PC-9 (cell line): ENCODE data around the gene PPP1R9B. TPM values are rescaled to one million over a fixed set of nuclear protein-coding genes. Genes with fewer than 3 reads are reported as not detected.

Experiments used
- BruUV-seq: library from RNA; stranded (reverse); fragments of 400-500 nt; replicated peaks from 2 replicates; lab custom pipeline; 2021; lab: Mats Ljungman, UMichigan
- CTCF ChIA-PET: fragments of 300-600 bp; sonication (Branson Sonifier 250); formaldehyde crosslinking; loops from one replicate; lab custom pipeline; 2022; ENCODE audit warnings: antibody characterized with exemption; lab: Charles Lee
- POLR2A ChIA-PET: fragments of 300-600 bp; sonication (Branson Sonifier 250); formaldehyde crosslinking; loops from one replicate; lab custom pipeline; 2022; ENCODE audit warnings: antibody characterized with exemption; ENCODE audit not compliant: unreplicated experiment; lab: Charles Lee
- DNase-seq, 2 experiments: peaks; one replicate each; pipeline versions ENCODE4 v3.0.0 to v3.0.0-alpha.2; 2015 to 2022; ENCODE audit warnings: mixed read lengths in 1 of 2
- H2AFZ ChIP-seq: fragments of 200-600 bp; sonication (generic); 2 replicates; pipeline ENCODE4 v1.8.1; 2017; ENCODE audit warnings: antibody characterized with exemption
- H3F3A ChIP-seq: fragments of 200-600 bp; sonication (generic); 2 replicates; pipeline ENCODE4 v1.8.1; 2017; ENCODE audit warnings: antibody characterized with exemption, mild to moderate bottlenecking, low read depth; ENCODE audit not compliant: insufficient read depth
- H3K27ac ChIP-seq: fragments of 200-600 bp; sonication (generic); 2 replicates; pipeline ENCODE4 v1.6.1; 2016; ENCODE audit warnings: mixed run types
- H3K27me3 ChIP-seq: fragments of 200-600 bp; sonication (generic); 2 replicates; pipeline ENCODE4 v1.6.1; 2016; ENCODE audit warnings: low read depth, mixed run types; ENCODE audit not compliant: insufficient read depth
- H3K36me3 ChIP-seq: fragments of 200-600 bp; sonication (generic); 2 replicates; pipeline ENCODE4 v1.6.1; 2016; ENCODE audit warnings: low read depth, mixed run types
- H3K4me1 ChIP-seq: fragments of 200-600 bp; sonication (generic); replicated peaks from 2 replicates; pipeline ENCODE4 v1.6.1; 2016; ENCODE audit warnings: mixed run types; ENCODE audit not compliant: insufficient read depth
- H3K4me2 ChIP-seq: fragments of 200-600 bp; sonication (generic); 2 replicates; pipeline ENCODE4 v1.6.1; 2017; ENCODE audit warnings: mixed run types
- H3K4me3 ChIP-seq: fragments of 200-600 bp; sonication (generic); 2 replicates; pipeline ENCODE4 v1.6.1; 2016; ENCODE audit warnings: mixed run types
- H3K79me2 ChIP-seq: fragments of 200-600 bp; sonication (generic); 2 replicates; pipeline ENCODE4 v1.6.1; 2017; ENCODE audit warnings: low read depth, mixed run types
- H3K9me2 ChIP-seq: fragments of 200-600 bp; sonication (generic); 2 replicates; pipeline ENCODE4 v1.8.1; 2017; ENCODE audit warnings: mild to moderate bottlenecking; ENCODE audit not compliant: insufficient read depth
- H3K9me3 ChIP-seq: fragments of 200-600 bp; sonication (generic); 2 replicates; pipeline ENCODE4 v1.8.1; 2016; ENCODE audit warnings: low read depth; ENCODE audit not compliant: insufficient read depth
- H4K20me1 ChIP-seq: fragments of 200-600 bp; sonication (generic); 2 replicates; pipeline ENCODE4 v1.8.1; 2017; ENCODE audit not compliant: insufficient read depth
- EZH2 ChIP-seq: fragments of 200-600 bp; sonication (generic); IDR thresholded peaks from 2 replicates; pipeline ENCODE4 v1.8.0; 2017; ENCODE audit warnings: antibody characterized with exemption, low read depth
- intact Hi-C: fragments of 100-400 bp; cut with micrococcal nuclease; formaldehyde crosslinking; loops from one replicate; pipeline ENCODE4 v1.10.0; 2022; ENCODE audit not compliant: unreplicated experiment
- total RNA-seq: library from RNA; stranded (reverse); gene quantifications from 2 replicates; pipeline ENCODE4 v1.2.3, GENCODE V29; 2021
- TF ChIP-seq, protein P1 (sequence below): fragments of 200-600 bp; sonication (generic); conservative IDR thresholded peaks from 2 replicates; pipeline ENCODE4 v1.6.1; 2017; ENCODE audit warnings: mixed run types, antibody characterized with exemption, mild to moderate bottlenecking, moderate library complexity

PPP1R9B gene
- total RNA-seq, 1 experiment from 2014 or later = 35.8 TPM

DNA sequence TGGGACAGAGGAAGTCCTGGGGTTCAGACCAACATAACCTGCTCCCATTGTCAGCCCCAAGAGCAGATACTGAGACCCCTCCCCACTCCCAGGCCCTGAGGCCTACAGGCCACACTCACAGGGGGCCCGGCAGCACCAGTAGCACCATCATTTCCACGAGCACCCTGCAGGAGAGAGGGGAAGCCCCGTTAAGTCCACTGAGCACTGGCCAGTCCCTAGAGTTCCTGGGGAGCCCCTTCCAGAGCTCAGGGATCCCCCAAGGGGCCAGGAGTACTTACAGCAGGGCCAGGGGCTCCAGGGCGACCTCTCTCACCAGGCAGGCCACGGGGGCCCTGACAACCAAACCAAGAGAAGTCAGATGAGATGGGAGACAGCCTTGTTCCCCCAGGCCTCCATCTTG, 45.6 kb upstream of the PPP1R9B start:
- TF ChIP-seq EZH2 = no peak
- TF ChIP-seq, protein P1, sequence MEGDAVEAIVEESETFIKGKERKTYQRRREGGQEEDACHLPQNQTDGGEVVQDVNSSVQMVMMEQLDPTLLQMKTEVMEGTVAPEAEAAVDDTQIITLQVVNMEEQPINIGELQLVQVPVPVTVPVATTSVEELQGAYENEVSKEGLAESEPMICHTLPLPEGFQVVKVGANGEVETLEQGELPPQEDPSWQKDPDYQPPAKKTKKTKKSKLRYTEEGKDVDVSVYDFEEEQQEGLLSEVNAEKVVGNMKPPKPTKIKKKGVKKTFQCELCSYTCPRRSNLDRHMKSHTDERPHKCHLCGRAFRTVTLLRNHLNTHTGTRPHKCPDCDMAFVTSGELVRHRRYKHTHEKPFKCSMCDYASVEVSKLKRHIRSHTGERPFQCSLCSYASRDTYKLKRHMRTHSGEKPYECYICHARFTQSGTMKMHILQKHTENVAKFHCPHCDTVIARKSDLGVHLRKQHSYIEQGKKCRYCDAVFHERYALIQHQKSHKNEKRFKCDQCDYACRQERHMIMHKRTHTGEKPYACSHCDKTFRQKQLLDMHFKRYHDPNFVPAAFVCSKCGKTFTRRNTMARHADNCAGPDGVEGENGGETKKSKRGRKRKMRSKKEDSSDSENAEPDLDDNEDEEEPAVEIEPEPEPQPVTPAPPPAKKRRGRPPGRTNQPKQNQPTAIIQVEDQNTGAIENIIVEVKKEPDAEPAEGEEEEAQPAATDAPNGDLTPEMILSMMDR = no peak
- no peak overlapping the region for H3K4me2 ChIP-seq
- H3K27ac ChIP-seq = no peak overlapping the region
- POLR2A ChIA-PET = no interaction called here
- peaks cover 15% of the 10 kb centered on the region; the same call in 1 of the 2 replicates for H3F3A ChIP-seq
- H3K9me3 ChIP-seq = no peaks in the 10 kb centered on the region
- no peaks in the 10 kb centered on the region for H3K9me2 ChIP-seq
- no peak overlapping the region for H3K4me3 ChIP-seq
- no peak for DNase-seq
- H3K79me2 ChIP-seq = no peaks in the 10 kb centered on the region
- intact Hi-C loops = no loop called here
- no peaks in the 10 kb centered on the region for H4K20me1 ChIP-seq
- no peak overlapping the region for H2AFZ ChIP-seq
- peaks cover 21% of the 10 kb centered on the region for H3K4me1 ChIP-seq
- no TSS peak for BruUV-seq
- CTCF ChIA-PET = interaction anchor here (1.6 kb wide), 1 partner anchor 26 kb away, joined by 14 read pairs; no protein-coding TSS in a partner anchor
- H3K27me3 ChIP-seq = peaks cover 2% of the 10 kb centered on the region; the same call in 1 of the 2 replicates
- no peaks in the 10 kb centered on the region for H3K36me3 ChIP-seq

DNA sequence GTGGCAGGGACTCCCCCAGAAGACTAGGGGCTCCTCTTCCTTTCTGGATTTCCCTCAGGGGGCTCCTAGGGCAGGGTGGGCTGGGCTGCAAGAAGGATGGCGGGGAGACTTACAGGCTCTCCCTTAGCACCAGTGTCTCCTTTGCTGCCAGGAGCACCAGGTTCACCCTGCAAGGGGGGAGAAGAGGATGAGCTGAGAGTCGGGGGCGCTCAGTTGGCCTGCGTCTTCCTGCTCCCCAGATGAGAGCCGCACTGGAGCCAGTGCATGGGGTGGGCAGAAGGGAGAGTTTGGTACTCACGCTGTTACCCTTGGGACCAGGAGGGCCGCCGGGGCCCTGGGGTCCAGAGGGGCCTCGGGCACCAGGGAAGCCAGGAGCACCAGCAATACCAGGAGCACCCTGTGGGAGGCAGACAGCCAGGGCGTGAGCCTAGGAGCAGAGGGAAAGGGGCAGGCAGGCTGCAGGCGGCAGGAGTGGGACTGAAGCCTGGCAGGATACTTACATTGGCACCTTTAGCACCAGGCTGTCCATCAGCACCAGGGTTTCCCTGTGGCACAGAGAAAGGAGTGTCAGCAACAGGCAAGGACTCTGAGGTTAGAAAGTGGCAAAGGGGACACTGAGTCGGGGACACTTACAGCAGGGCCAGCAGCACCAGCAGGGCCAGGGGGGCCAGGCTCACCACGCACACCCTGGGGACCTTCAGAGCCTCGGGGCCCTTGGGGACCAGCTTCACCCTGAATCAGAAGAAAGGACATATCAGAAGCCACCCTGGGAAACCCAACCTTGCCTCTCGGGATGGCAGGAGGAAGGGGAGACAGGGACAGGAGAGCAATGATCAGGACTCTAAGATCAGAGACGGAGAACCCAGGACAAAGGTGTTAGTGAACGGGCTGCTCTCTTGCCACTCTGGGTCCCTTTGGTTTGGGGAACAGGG, 44.7 kb upstream of the PPP1R9B start:
- H3K36me3 ChIP-seq = no peaks in the 10 kb centered on the region
- POLR2A ChIA-PET = no interaction called here
- H2AFZ ChIP-seq = no peak overlapping the region
- TF ChIP-seq, protein P1 = no peak
- no peak overlapping the region for H3K4me3 ChIP-seq
- no peaks in the 10 kb centered on the region for H4K20me1 ChIP-seq
- peaks cover 15% of the 10 kb centered on the region; the same call in 1 of the 2 replicates for H3F3A ChIP-seq
- no peak for DNase-seq
- H3K27me3 ChIP-seq = no peaks in the 10 kb centered on the region
- no peaks in the 10 kb centered on the region for H3K79me2 ChIP-seq
- CTCF ChIA-PET = interaction anchor here (0.6 kb wide), 1 partner anchor 92 kb away, joined by 9 read pairs; no protein-coding TSS in a partner anchor
- no peak overlapping the region for H3K4me2 ChIP-seq
- H3K9me3 ChIP-seq = no peaks in the 10 kb centered on the region
- H3K9me2 ChIP-seq = no peaks in the 10 kb centered on the region
- intact Hi-C loops = no loop called here
- BruUV-seq = no TSS peak
- no peak overlapping the region for H3K27ac ChIP-seq
- H3K4me1 ChIP-seq = peaks cover 18% of the 10 kb centered on the region

DNA sequence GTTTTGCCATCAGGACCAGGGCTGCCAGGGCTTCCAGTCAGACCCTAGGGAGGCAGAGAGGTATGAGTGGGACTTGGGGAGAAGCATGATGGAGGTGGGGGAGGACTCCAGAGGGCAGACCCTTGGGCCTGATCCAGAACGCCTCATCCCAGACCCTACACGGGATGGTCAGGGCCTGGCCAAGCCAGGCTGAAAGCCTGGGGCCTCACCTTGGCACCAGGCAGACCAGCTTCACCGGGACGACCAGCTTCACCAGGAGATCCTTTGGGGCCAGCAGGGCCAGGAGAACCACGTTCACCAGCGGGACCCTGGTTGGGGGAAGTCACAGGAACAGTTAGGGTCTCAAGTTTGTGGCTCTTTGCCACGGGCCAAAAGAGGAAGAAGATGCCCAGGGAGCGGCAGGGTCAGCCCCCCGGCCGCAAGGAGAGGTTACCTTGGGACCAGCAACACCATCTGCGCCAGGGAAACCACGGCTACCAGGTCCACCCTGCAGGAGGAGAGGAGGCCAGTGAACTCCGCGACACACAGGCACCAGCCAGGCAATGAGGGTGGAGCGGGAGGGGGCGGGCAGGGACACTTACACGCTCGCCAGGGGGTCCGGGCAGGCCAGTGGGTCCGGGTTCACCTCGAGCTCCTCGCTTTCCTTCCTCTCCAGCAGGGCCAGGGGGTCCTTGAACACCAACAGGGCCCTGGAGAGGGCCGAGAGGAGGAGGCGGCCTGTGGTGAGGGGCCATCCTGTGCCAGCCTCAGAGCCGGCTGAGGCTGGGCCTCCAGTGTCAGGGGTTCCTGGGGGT, 43.9 kb upstream of the PPP1R9B start:
- Histone ChIP-seq H3K27ac (no peak overlapping the region), H3K79me2 (no peaks in the 10 kb centered on the region), H3K4me2 (no peak overlapping the region), H3K9me3 (no peaks in the 10 kb centered on the region), H3K9me2 (no peaks in the 10 kb centered on the region), H2AFZ (no peak overlapping the region), H3F3A (peaks cover 9% of the 10 kb centered on the region; the same call in 1 of the 2 replicates), H3K27me3 (no peaks in the 10 kb centered on the region), H3K36me3 (no peaks in the 10 kb centered on the region), H3K4me1 (peaks cover 17% of the 10 kb centered on the region), H4K20me1 (no peaks in the 10 kb centered on the region), H3K4me3 (no peak overlapping the region)
- ChIA-PET CTCF (interaction anchor here (0.6 kb wide), 1 partner anchor 93 kb away, joined by 9 read pairs; no protein-coding TSS in a partner anchor), POLR2A (interaction anchor here (0.6 kb wide), 1 partner anchor 90 kb away, joined by 3 read pairs; no protein-coding TSS in a partner anchor)
- TF ChIP-seq, protein P1 = no peak
- TF ChIP-seq EZH2 = no peak
- DNase-seq = no peak
- intact Hi-C loops = no loop called here
- BruUV-seq = no TSS peak
